Gastroesophageal sphincter (tissue), 2 donors: ENCODE measurements around the gene ADGRL2.

Source experiments
- EP300 ChIP-seq: sonication (generic); formaldehyde crosslinking; IDR thresholded peaks from one replicate; pipeline ENCODE4 v1.6.1; 2017; ENCODE audit warnings: antibody characterized with exemption, mild to moderate bottlenecking
- POLR2AphosphoS5 ChIP-seq: sonication (generic); formaldehyde crosslinking; IDR thresholded peaks from one replicate; pipeline ENCODE4 v1.6.1; 2017; ENCODE audit warnings: antibody characterized with exemption

DNA sequence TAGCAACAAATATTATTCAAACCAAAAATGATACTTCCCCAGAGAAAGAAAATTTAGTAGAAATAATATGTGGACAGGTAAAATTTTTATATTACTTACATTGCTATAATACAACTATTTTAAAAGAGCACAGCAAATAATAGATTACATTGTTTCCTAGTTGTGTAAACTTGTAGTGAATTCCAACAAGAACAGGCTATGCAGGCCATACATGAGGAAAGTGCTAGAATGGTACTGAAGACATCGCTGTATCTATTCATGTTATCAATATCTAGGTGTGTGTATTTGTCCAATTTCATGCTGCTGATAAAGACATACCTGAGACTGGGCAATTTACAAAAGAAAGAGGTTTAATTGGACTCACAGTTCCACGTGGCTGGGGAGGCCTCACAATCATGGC is 47.9 kb upstream of the ADGRL2 start:
- no peak for TF ChIP-seq EP300
- TF ChIP-seq POLR2AphosphoS5, result no peak
